Peyer's patch (tissue), 4 donors: ENCODE results near the gene SMYD3.

ENCODE experiments used
- CTCF ChIP-seq, 6 experiments: fragments of 450-650 bp in 4 of 6; fragments of 200-600 bp in 2 of 6; sonication (generic) in 1 of 6; IDR thresholded peaks; one replicate each; pipeline ENCODE4 v1.5.1; 2017 to 2019; ENCODE audit warnings: antibody characterized with exemption in 6 of 6, mild to moderate bottlenecking in 3 of 6, moderate library complexity in 1 of 6
- POLR2A ChIP-seq, 2 donors: fragments of 450-650 bp; IDR thresholded peaks; one replicate each; pipeline ENCODE4 v1.5.1; 2017; ENCODE audit warnings: antibody characterized with exemption in 2 of 2, mild to moderate bottlenecking in 2 of 2, moderate library complexity in 2 of 2

- TF ChIP-seq CTCF (IDR thresholded peaks at IDR 0.05) (no peak), POLR2A (IDR thresholded peaks at IDR 0.05) (no peak)
Measured at GRCh38 chr1:245790441-245790840, 716.6 kb downstream of the SMYD3 start.
